Neural progenitor cell (in vitro differentiated cells): ENCODE data around the gene PROK1. TPM values are rescaled to one million over a fixed set of nuclear protein-coding genes. Genes with fewer than 3 reads are reported as not detected.

Experiments
- DNase-seq: peaks from one replicate; pipeline ENCODE4 v3.0.0-alpha.2; 2016; ENCODE audit warnings: low spot score
- H2AFZ ChIP-seq: fragments of 200-600 bp; sonication (generic); replicated peaks from 2 replicates; pipeline ENCODE4 v1.6.1; 2016; ENCODE audit warnings: antibody characterized with exemption
- H3F3A ChIP-seq: fragments of 200-600 bp; sonication (generic); 2 replicates; pipeline ENCODE4 v1.6.1; 2016; ENCODE audit warnings: antibody characterized with exemption, low read depth
- H3K27ac ChIP-seq: fragments of 200-600 bp; sonication (generic); 2 replicates; pipeline ENCODE4 v1.5.1; 2016; ENCODE audit warnings: mild to moderate bottlenecking
- H3K27me3 ChIP-seq: fragments of 200-600 bp; sonication (generic); 2 replicates; pipeline ENCODE4 v1.6.1; 2016; ENCODE audit warnings: mild to moderate bottlenecking, moderate library complexity
- H3K36me3 ChIP-seq: fragments of 200-600 bp; sonication (generic); 2 replicates; pipeline ENCODE4 v1.5.1; 2016
- H3K4me1 ChIP-seq: fragments of 200-600 bp; sonication (generic); 2 replicates; pipeline ENCODE4 v1.6.1; 2016; ENCODE audit warnings: mixed run types
- H3K4me2 ChIP-seq: fragments of 200-600 bp; sonication (generic); 2 replicates; pipeline ENCODE4 v1.6.1; 2016
- H3K4me3 ChIP-seq: fragments of 200-600 bp; sonication (generic); 2 replicates; pipeline ENCODE4 v1.5.1; 2016
- H3K79me2 ChIP-seq: fragments of 200-600 bp; sonication (generic); 2 replicates; pipeline ENCODE4 v1.6.1; 2016; ENCODE audit warnings: low read depth
- H3K9ac ChIP-seq: fragments of 200-600 bp; sonication (generic); 2 replicates; pipeline ENCODE4 v1.6.1; 2016
- H3K9me3 ChIP-seq: fragments of 200-600 bp; sonication (generic); 2 replicates; pipeline ENCODE4 v1.5.1; 2016; ENCODE audit warnings: low read depth
- H4K20me1 ChIP-seq: fragments of 200-600 bp; sonication (generic); 2 replicates; pipeline ENCODE4 v1.6.1; 2016; ENCODE audit warnings: low read depth
- H3K27ac Mint-ChIP-seq: 3 replicates; pipeline ENCODE4 v1.8.0; 2021; ENCODE audit warnings: mixed read lengths
- H3K27me3 Mint-ChIP-seq: 2 replicates; pipeline ENCODE4 v1.8.0; 2022; ENCODE audit warnings: low read depth, mild to moderate bottlenecking, inconsistent platforms, moderate library complexity, mixed read lengths; ENCODE audit not compliant: insufficient read depth
- H3K36me3 Mint-ChIP-seq: 3 replicates; pipeline ENCODE4 v1.8.0; 2021; ENCODE audit warnings: mixed read lengths
- H3K4me1 Mint-ChIP-seq: 3 replicates; pipeline ENCODE4 v1.8.0; 2021; ENCODE audit warnings: mixed read lengths
- H3K4me3 Mint-ChIP-seq: 3 replicates; pipeline ENCODE4 v1.8.0; 2021; ENCODE audit warnings: mild to moderate bottlenecking, moderate library complexity, mixed read lengths
- H3K9me3 Mint-ChIP-seq: 3 replicates; pipeline ENCODE4 v1.8.0; 2020; ENCODE audit warnings: mixed read lengths
- CTCF ChIP-seq: fragments of 200-600 bp; sonication (generic); IDR thresholded peaks from 2 replicates; pipeline ENCODE4 v1.5.1; 2017; ENCODE audit warnings: antibody characterized with exemption, mild to moderate bottlenecking
- EZH2 ChIP-seq: fragments of 200-600 bp; sonication (generic); IDR thresholded peaks from 2 replicates; pipeline ENCODE4 v1.6.1; 2017; ENCODE audit warnings: antibody characterized with exemption, mild to moderate bottlenecking, moderate library complexity
- EZH2phosphoT487 ChIP-seq: fragments of 200-600 bp; sonication (generic); IDR thresholded peaks from 2 replicates; pipeline ENCODE4 v1.6.1; 2017; ENCODE audit warnings: antibody characterized with exemption
- total RNA-seq: library from RNA; depleted of rRNA; stranded (reverse); fragments of >200 nt; gene quantifications from 2 replicates; pipeline ENCODE4 v1.2.3, GENCODE V29; 2015; ENCODE audit warnings: low replicate concordance

The PROK1 gene
- total RNA-seq, 1 donor from 2014 or later, result not detected

GRCh38 chr1:110484801-110485200, 33.9 kb downstream of the PROK1 start:
- DNase-seq, result no peak
- no peaks in the 10 kb centered on the region for H3K36me3 Mint-ChIP-seq
- H3K4me3 ChIP-seq, result no peak overlapping the region
- H2AFZ ChIP-seq, result no peak overlapping the region
- no peaks in the 10 kb centered on the region for H4K20me1 ChIP-seq
- no peaks in the 10 kb centered on the region for H3K79me2 ChIP-seq
- no peaks in the 10 kb centered on the region for H3K9me3 ChIP-seq
- peaks cover 6% of the 10 kb centered on the region for H3K4me1 ChIP-seq
- TF ChIP-seq EZH2phosphoT487 (no peak), EZH2 (no peak), CTCF (no peak)
- no peak overlapping the region for H3K4me3 Mint-ChIP-seq
- no peaks in the 10 kb centered on the region for H3K9me3 Mint-ChIP-seq
- H3K36me3 ChIP-seq, result no peaks in the 10 kb centered on the region
- H3K27me3 Mint-ChIP-seq, result peaks cover 11% of the 10 kb centered on the region
- peaks cover 6% of the 10 kb centered on the region for H3K4me1 Mint-ChIP-seq
- H3K27me3 ChIP-seq, result no peaks in the 10 kb centered on the region
- no peaks in the 10 kb centered on the region for H3F3A ChIP-seq
- no peak overlapping the region for H3K9ac ChIP-seq
- H3K27ac Mint-ChIP-seq, result no peak overlapping the region
- no peak overlapping the region for H3K4me2 ChIP-seq
- no peak overlapping the region for H3K27ac ChIP-seq

GRCh38 chr1:110485725-110486124, 34.8 kb downstream of the PROK1 start:
- peaks cover 9% of the 10 kb centered on the region for H3K27me3 Mint-ChIP-seq
- Histone ChIP-seq H3K4me2 (no peak overlapping the region), H3K4me3 (no peak overlapping the region), H3K4me1 (peaks cover 6% of the 10 kb centered on the region), H3K9ac (no peak overlapping the region), H2AFZ (no peak overlapping the region), H3K27ac (no peak overlapping the region), H4K20me1 (no peaks in the 10 kb centered on the region), H3K36me3 (no peaks in the 10 kb centered on the region), H3F3A (no peaks in the 10 kb centered on the region), H3K9me3 (no peaks in the 10 kb centered on the region), H3K27me3 (no peaks in the 10 kb centered on the region), H3K79me2 (no peaks in the 10 kb centered on the region)
- peaks cover 8% of the 10 kb centered on the region for H3K4me1 Mint-ChIP-seq
- TF ChIP-seq CTCF, result no peak
- no peak for TF ChIP-seq EZH2phosphoT487
- no peak for TF ChIP-seq EZH2
- no peak overlapping the region for H3K27ac Mint-ChIP-seq
- H3K4me3 Mint-ChIP-seq, result peak overlapping the region; percentile 39
- H3K36me3 Mint-ChIP-seq, result no peaks in the 10 kb centered on the region
- H3K9me3 Mint-ChIP-seq, result no peaks in the 10 kb centered on the region
- DNase-seq, result no peak

- Mint-ChIP-seq H3K27ac (peak overlapping the region; percentile 1), H3K4me3 (peak overlapping the region; percentile 10), H3K27me3 (peaks cover 6% of the 10 kb centered on the region), H3K9me3 (no peaks in the 10 kb centered on the region), H3K4me1 (peaks cover 11% of the 10 kb centered on the region), H3K36me3 (no peaks in the 10 kb centered on the region)
- no peak for TF ChIP-seq CTCF
- TF ChIP-seq EZH2, result no peak
- TF ChIP-seq EZH2phosphoT487, result no peak
- Histone ChIP-seq H3F3A (no peaks in the 10 kb centered on the region), H3K9ac (no peak overlapping the region), H3K27me3 (no peaks in the 10 kb centered on the region), H3K36me3 (no peaks in the 10 kb centered on the region), H4K20me1 (no peaks in the 10 kb centered on the region), H3K4me1 (peaks cover 2% of the 10 kb centered on the region), H3K4me3 (no peak overlapping the region), H3K9me3 (no peaks in the 10 kb centered on the region), H3K4me2 (no peak overlapping the region), H2AFZ (no peak overlapping the region), H3K27ac (no peak overlapping the region), H3K79me2 (no peaks in the 10 kb centered on the region)
- no peak for DNase-seq
These were observed 36.8 kb downstream of the PROK1 start for GRCh38 chr1:110487726-110488125.
